WERI-Rb-1 (cell line): ENCODE data around the gene PTPRR.

ENCODE experiments used
- DNase-seq: peaks from one replicate; pipeline ENCODE4 v3.0.0-alpha.2; 2020
- H3K27ac ChIP-seq: fragments of 250-450 bp; sonication (Bioruptor Pico); 2 replicates; pipeline ENCODE4 v1.5.1; 2020; ENCODE audit warnings: mild to moderate bottlenecking, moderate library complexity
- H3K27me3 ChIP-seq: fragments of 250-450 bp; sonication (Bioruptor Pico); 2 replicates; pipeline ENCODE4 v1.5.1; 2021; ENCODE audit warnings: mild to moderate bottlenecking, low read depth, moderate library complexity; ENCODE audit not compliant: insufficient read depth, severe bottlenecking
- H3K36me3 ChIP-seq: fragments of 250-450 bp; sonication (Bioruptor Pico); 2 replicates; pipeline ENCODE4 v1.5.1; 2020; ENCODE audit warnings: mild to moderate bottlenecking, moderate library complexity
- H3K4me3 ChIP-seq: 2 replicates; pipeline ENCODE4 v1.5.1; 2011; ENCODE audit warnings: low read depth, mild to moderate bottlenecking, control low read depth, low read length
- H3K9me3 ChIP-seq: fragments of 250-450 bp; sonication (Bioruptor Pico); 2 replicates; pipeline ENCODE4 v1.5.1; 2021; ENCODE audit warnings: mild to moderate bottlenecking, moderate library complexity; ENCODE audit not compliant: severe bottlenecking
- CTCF ChIP-seq: IDR thresholded peaks from 2 replicates; pipeline ENCODE4 v1.5.1; 2011; ENCODE audit warnings: low read depth, mild to moderate bottlenecking, control low read depth, inconsistent platforms, low read length

Gene PTPRR

GRCh38 chr12:70711831-70712230 lies 208.7 kb downstream of the PTPRR start:
- H3K4me3 ChIP-seq: no peak overlapping the region
- H3K27ac ChIP-seq: no peak overlapping the region
- H3K9me3 ChIP-seq: no peaks in the 10 kb centered on the region
- no peaks in the 10 kb centered on the region for H3K36me3 ChIP-seq
- TF ChIP-seq CTCF: no peak
- H3K27me3 ChIP-seq: no peaks in the 10 kb centered on the region
- DNase-seq: no peak

- no peak for TF ChIP-seq CTCF
- Histone ChIP-seq H3K36me3 (no peaks in the 10 kb centered on the region), H3K27ac (no peak overlapping the region)
Observed at GRCh38 chr12:70709022-70709421, 211.5 kb downstream of the PTPRR start.

GRCh38 chr12:70706611-70707010 lies 213.9 kb downstream of the PTPRR start:
- H3K27ac ChIP-seq: no peak overlapping the region
- DNase-seq: no peak
- no peaks in the 10 kb centered on the region for H3K36me3 ChIP-seq
- no peak for TF ChIP-seq CTCF
- no peak overlapping the region for H3K4me3 ChIP-seq
- H3K9me3 ChIP-seq: no peaks in the 10 kb centered on the region
- no peaks in the 10 kb centered on the region for H3K27me3 ChIP-seq

More at GRCh38 chr12:70709022-70709421, 211.5 kb downstream of the PTPRR start:
- H3K9me3 ChIP-seq: no peaks in the 10 kb centered on the region
- no peak overlapping the region for H3K4me3 ChIP-seq
- H3K27me3 ChIP-seq: no peaks in the 10 kb centered on the region
- no peak for DNase-seq

- no peak overlapping the region for H3K27ac ChIP-seq
- TF ChIP-seq CTCF: no peak
- H3K4me3 ChIP-seq: no peak overlapping the region
- H3K36me3 ChIP-seq: no peaks in the 10 kb centered on the region
- DNase-seq: no peak
- H3K27me3 ChIP-seq: no peaks in the 10 kb centered on the region
- H3K9me3 ChIP-seq: no peaks in the 10 kb centered on the region
Observed at GRCh38 chr12:70698345-70698744, 222.2 kb downstream of the PTPRR start.

- Histone ChIP-seq H3K4me3 (no peak overlapping the region), H3K36me3 (no peaks in the 10 kb centered on the region), H3K9me3 (no peaks in the 10 kb centered on the region), H3K27me3 (no peaks in the 10 kb centered on the region), H3K27ac (no peak overlapping the region)
- no peak for DNase-seq
- no peak for TF ChIP-seq CTCF
Observed at GRCh38 chr12:70695361-70696023, 225.0 kb downstream of the PTPRR start.

- no peaks in the 10 kb centered on the region for H3K36me3 ChIP-seq
- TF ChIP-seq CTCF: peak; percentile 6; the same call in 1 of the 2 replicates
- no peak for DNase-seq
Observed at GRCh38 chr12:70692681-70693288, 227.8 kb downstream of the PTPRR start.

More at GRCh38 chr12:70692681-70693288, 227.8 kb downstream of the PTPRR start:
- Histone ChIP-seq H3K4me3 (no peak overlapping the region), H3K27me3 (no peaks in the 10 kb centered on the region), H3K27ac (no peak overlapping the region), H3K9me3 (no peaks in the 10 kb centered on the region)
